NT2/D1 (cell line): Measurements from ENCODE around the gene PPP1R37.

Source experiments
- SUZ12 ChIP-seq: IDR thresholded peaks from 2 replicates; pipeline ENCODE4 v1.6.1; 2011; ENCODE audit not compliant: insufficient read length, insufficient read depth; ENCODE audit errors: extremely low read depth
- ZNF274 ChIP-seq: IDR thresholded peaks from 2 replicates; pipeline ENCODE4 v1.6.1; 2011; ENCODE audit warnings: mild to moderate bottlenecking, low read depth, low read length

DNA sequence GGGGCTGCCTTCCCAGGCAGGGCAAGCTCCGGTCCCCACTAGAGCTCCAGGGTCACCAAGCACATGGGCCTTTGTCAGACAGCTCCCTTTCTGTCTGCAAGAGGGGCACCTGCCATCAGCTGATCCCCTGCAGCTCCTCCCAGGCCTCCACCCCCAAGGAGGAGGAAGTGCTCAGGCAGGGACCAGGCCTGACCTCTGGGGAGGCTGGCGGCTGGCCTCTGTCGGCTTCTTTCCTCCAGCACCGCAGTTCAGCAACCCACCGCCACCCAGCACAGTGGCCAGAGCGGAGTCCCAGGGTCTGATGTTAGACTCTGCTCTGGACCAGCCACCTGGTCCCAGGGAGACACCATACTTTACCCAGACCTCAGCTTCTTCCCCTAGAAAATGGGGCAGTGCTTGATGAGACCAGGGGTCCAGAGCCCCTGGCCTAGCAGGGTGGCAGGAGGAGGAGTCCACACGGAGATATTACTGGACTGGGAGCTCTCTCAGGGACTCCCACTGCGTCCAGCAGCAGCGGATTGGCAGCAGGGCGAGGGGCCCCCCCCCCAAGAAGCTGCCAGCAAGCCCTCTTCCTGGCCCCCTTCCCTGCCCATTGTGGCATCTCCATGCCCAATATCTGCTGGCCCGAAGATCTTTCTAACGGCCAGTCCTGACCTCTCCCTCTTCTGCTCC, 43.7 kb downstream of the PPP1R37 start:
- TF ChIP-seq ZNF274 (no peak), SUZ12 (no peak)
